Measurements from ENCODE around the gene HIVEP3. TPM values are rescaled to one million over a fixed set of nuclear protein-coding genes. Genes with fewer than 3 reads are reported as not detected.
"Not testable (repeated sequence)": the region's sequence is repeated elsewhere in the genome, so short reads cannot be mapped to it uniquely, and the experiment has no call there.

HIVEP3 gene
- total and polyA plus RNA-seq, 4 donors = 3.0 to 9.4 (median 7.8) TPM

DNA sequence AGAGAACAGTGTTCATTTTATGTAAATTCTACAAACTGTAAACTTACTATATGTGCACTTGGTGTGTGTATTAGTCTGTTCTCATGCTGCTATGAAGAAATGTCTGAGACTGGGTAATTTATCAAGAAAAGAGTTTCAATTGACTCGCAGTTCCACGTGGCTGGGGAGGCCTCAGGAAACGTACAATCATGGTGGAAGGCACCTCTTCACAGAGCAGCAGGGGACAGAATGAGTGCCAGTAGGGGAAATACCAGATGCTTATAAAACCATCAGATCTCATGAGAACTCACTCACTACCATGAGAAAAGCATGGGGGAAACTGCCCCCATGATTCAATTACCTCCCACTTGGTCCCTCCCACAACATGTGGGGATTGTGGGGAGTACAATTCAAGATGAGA is 32.8 kb upstream of the HIVEP3 start:
- not testable (repeated sequence) for H3K4me3 ChIP-seq (ENCODE audit: low read depth, low read length); DNase-seq (ENCODE audit: low read depth in 4 of 6, low spot score in 6 of 6); H3K9me3 ChIP-seq (ENCODE audit: control insufficient read depth, insufficient read depth, low read length); H3K36me3 ChIP-seq (ENCODE audit: control insufficient read depth, insufficient read depth, low read length); H3K27me3 ChIP-seq (ENCODE audit: control insufficient read depth, insufficient read depth, low read length); H3K27ac ChIP-seq (ENCODE audit: low read depth, low read length); H3K4me1 ChIP-seq (ENCODE audit: control insufficient read depth, insufficient read depth, low read length)
- WGBS (ENCODE audit: insufficient coverage) = 67% methylated on average over 3 of the region's 3 CpGs

DNA sequence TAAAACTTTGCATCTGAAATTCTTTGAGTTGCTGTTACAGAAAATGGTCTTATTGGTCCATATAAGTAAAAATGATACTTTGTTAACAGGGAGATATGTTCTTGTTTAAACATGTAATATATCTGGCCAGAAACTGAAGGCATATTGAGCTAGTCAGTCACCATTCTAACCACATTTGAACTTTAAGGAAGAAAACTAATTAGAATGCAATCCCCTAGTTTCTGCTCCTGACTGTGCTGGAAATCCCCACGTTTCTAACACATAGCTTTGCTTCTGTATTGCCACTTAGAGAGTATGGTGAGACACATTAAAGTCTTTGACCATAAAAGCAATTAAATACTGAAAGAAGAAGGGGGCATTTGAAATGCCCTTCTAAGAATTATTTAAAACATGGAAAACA is 32.1 kb upstream of the HIVEP3 start:
- Histone ChIP-seq H3K27ac (ENCODE audit: low read depth, low read length) (no peak overlapping the region), H3K27me3 (ENCODE audit: control insufficient read depth, insufficient read depth, low read length) (no peaks in the 10 kb centered on the region), H3K4me1 (ENCODE audit: control insufficient read depth, insufficient read depth, low read length) (peaks cover 4% of the 10 kb centered on the region), H3K9me3 (ENCODE audit: control insufficient read depth, insufficient read depth, low read length) (no peaks in the 10 kb centered on the region), H3K36me3 (ENCODE audit: control insufficient read depth, insufficient read depth, low read length) (no peaks in the 10 kb centered on the region), H3K4me3 (ENCODE audit: low read depth, low read length) (no peak overlapping the region)
- WGBS (ENCODE audit: insufficient coverage) = no CpG with 5 or more reads among the region's 1 CpG
- no peak for DNase-seq (ENCODE audit: low read depth in 4 of 6, low spot score in 6 of 6)

DNA sequence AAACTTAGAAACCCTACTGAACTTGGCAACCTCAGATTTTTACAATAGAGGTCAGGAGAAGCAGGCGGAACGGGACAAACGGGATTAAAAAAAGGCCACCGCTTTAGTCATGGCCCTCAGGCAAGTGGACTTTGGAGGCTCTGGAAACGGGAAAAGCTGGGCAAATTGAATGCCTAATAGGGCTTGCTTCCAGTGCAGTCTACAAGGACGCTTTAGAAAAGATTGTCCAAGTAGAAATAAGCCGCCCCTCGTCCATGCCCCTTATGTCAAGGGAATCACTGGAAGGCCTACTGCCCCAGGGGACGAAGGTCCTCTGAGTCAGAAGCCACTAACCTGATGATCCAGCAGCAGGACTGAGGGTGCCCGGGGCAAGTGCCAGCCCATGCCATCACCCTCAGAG is 27.2 kb upstream of the HIVEP3 start:
- not testable (repeated sequence) for H3K4me3 ChIP-seq (ENCODE audit: low read depth, low read length); H3K27ac ChIP-seq (ENCODE audit: low read depth, low read length); H3K36me3 ChIP-seq (ENCODE audit: control insufficient read depth, insufficient read depth, low read length); H3K4me1 ChIP-seq (ENCODE audit: control insufficient read depth, insufficient read depth, low read length); DNase-seq (ENCODE audit: low read depth in 4 of 6, low spot score in 6 of 6); H3K27me3 ChIP-seq (ENCODE audit: control insufficient read depth, insufficient read depth, low read length); H3K9me3 ChIP-seq (ENCODE audit: control insufficient read depth, insufficient read depth, low read length)
- 94% methylated on average over 10 of the region's 10 CpGs for WGBS (ENCODE audit: insufficient coverage)

DNA sequence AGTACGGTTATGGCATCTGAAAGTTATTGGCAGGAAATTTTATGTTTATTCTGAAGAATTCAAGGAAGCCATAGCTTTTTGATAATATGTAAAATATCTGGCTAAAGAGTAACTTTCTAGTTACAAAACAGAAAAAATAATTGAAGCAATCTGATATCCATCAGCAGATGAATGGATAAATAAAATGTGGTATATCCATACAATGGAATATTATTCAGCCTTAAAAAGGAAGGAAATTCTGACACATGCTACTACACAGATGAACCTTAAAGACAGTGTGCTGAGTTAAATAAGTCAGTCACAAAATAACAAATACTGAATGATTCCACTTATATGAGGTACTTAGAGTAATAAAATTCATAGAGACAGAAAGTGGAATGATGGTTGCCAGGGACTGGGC is 25.0 kb upstream of the HIVEP3 start:
- no peaks in the 10 kb centered on the region for H3K4me1 ChIP-seq (ENCODE audit: control insufficient read depth, insufficient read depth, low read length)
- no peaks in the 10 kb centered on the region for H3K27me3 ChIP-seq (ENCODE audit: control insufficient read depth, insufficient read depth, low read length)
- H3K4me3 ChIP-seq (ENCODE audit: low read depth, low read length) = no peak overlapping the region
- no peak overlapping the region for H3K27ac ChIP-seq (ENCODE audit: low read depth, low read length)
- no peaks in the 10 kb centered on the region for H3K36me3 ChIP-seq (ENCODE audit: control insufficient read depth, insufficient read depth, low read length)
- no peak for DNase-seq (ENCODE audit: low read depth in 4 of 6, low spot score in 6 of 6)
- H3K9me3 ChIP-seq (ENCODE audit: control insufficient read depth, insufficient read depth, low read length) = no peaks in the 10 kb centered on the region
- no CpG with 5 or more reads among the region's 1 CpG for WGBS (ENCODE audit: insufficient coverage)

DNA sequence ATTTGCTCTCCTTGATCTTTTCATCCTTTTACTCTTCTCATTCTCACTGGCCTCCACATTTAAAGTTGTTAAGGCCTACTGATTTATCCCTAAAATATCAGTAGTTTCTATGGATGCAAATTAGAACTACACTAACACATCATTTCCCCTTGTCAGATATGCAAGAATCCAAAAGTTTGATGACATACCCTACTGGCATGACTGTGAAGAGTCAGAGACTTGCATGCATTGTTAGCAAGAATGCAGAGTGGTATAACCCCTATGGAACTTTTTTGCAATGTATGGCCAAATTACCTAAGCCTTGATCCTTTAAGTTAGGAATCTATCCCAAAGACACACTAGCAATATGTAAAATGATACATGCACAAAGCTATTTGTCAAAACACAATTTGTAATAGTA is 23.6 kb upstream of the HIVEP3 start:
- H3K27ac ChIP-seq (ENCODE audit: low read depth, low read length) = no peak overlapping the region
- H3K27me3 ChIP-seq (ENCODE audit: control insufficient read depth, insufficient read depth, low read length) = no peaks in the 10 kb centered on the region
- H3K9me3 ChIP-seq (ENCODE audit: control insufficient read depth, insufficient read depth, low read length) = no peaks in the 10 kb centered on the region
- DNase-seq (ENCODE audit: low read depth in 4 of 6, low spot score in 6 of 6) = no peak
- H3K4me3 ChIP-seq (ENCODE audit: low read depth, low read length) = no peak overlapping the region
- no peaks in the 10 kb centered on the region for H3K4me1 ChIP-seq (ENCODE audit: control insufficient read depth, insufficient read depth, low read length)
- no peaks in the 10 kb centered on the region for H3K36me3 ChIP-seq (ENCODE audit: control insufficient read depth, insufficient read depth, low read length)

DNA sequence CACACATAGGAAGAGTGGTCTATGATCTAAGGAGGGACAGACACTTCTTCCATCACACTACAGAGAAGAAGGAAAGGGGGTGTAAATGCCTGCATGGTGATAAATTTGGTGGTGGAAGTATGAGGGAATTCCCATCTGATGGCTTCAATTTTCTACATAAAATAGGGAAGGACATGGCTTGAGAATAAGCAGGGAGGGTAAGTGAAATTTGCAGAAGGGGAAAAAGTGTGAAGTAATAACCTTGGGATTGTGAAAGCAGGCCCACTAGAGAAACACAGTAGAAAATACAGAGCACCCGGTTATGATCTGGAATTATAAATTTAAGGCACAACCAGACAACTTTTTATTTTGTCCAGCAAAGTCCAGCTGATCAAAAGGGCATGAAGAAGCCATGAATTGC is 22.7 kb upstream of the HIVEP3 start:
- H3K27ac ChIP-seq (ENCODE audit: low read depth, low read length) = no peak overlapping the region
- H3K9me3 ChIP-seq (ENCODE audit: control insufficient read depth, insufficient read depth, low read length) = no peaks in the 10 kb centered on the region
- H3K36me3 ChIP-seq (ENCODE audit: control insufficient read depth, insufficient read depth, low read length) = no peaks in the 10 kb centered on the region
- no peaks in the 10 kb centered on the region for H3K27me3 ChIP-seq (ENCODE audit: control insufficient read depth, insufficient read depth, low read length)
- DNase-seq (ENCODE audit: low read depth in 4 of 6, low spot score in 6 of 6) = no peak
- 100% methylated on average over 1 of the region's 1 CpG for WGBS (ENCODE audit: insufficient coverage)
- H3K4me3 ChIP-seq (ENCODE audit: low read depth, low read length) = no peak overlapping the region
- no peaks in the 10 kb centered on the region for H3K4me1 ChIP-seq (ENCODE audit: control insufficient read depth, insufficient read depth, low read length)

DNA sequence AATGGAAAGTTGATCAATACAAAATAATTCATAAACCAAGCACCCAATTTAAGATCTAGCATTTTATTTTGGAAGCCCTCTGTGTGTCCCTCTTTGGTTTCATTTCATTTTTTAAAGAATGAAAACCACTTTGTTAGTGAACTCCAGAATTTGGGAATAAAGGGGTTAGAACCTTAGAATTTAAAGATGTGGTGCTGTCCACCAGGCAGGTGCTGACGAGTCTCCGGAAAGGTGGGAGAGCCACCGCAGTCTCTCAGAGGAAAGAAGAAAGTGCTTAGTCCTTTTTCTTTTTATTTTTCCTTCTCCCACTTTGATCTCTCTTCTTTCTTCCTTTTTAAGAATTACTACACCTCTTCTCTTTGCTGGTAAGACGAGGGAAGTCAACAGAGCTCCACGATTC is 20.5 kb upstream of the HIVEP3 start:
- H3K36me3 ChIP-seq (ENCODE audit: control insufficient read depth, insufficient read depth, low read length) = no peaks in the 10 kb centered on the region
- no peak for DNase-seq (ENCODE audit: low read depth in 4 of 6, low spot score in 6 of 6)
- no peaks in the 10 kb centered on the region for H3K27me3 ChIP-seq (ENCODE audit: control insufficient read depth, insufficient read depth, low read length)
- 44% methylated on average over 2 of the region's 5 CpGs for WGBS (ENCODE audit: insufficient coverage)
- H3K4me1 ChIP-seq (ENCODE audit: control insufficient read depth, insufficient read depth, low read length) = no peaks in the 10 kb centered on the region
- no peak overlapping the region for H3K27ac ChIP-seq (ENCODE audit: low read depth, low read length)
- no peak overlapping the region for H3K4me3 ChIP-seq (ENCODE audit: low read depth, low read length)
- no peaks in the 10 kb centered on the region for H3K9me3 ChIP-seq (ENCODE audit: control insufficient read depth, insufficient read depth, low read length)

DNA sequence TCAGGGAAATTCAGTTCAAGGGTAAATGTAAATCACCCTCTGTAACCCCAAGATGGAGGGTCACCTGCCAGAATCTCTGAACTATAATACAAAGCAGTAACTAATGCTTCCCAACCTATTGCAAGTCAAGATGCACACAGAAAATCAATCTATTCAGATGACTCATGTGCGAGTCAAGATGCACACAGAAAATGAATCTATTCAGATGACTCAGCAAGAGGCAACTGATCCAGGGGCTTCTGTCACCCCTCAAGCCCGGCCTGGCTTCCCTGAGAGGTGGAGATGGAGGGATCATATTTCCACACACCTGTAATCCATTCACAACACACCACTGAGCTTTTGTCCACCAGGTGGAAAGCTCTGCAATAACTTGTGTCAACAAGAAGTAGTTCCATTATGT is 17.4 kb upstream of the HIVEP3 start:
- no peaks in the 10 kb centered on the region for H3K27me3 ChIP-seq (ENCODE audit: control insufficient read depth, insufficient read depth, low read length)
- no peak overlapping the region for H3K27ac ChIP-seq (ENCODE audit: low read depth, low read length)
- no peaks in the 10 kb centered on the region for H3K4me1 ChIP-seq (ENCODE audit: control insufficient read depth, insufficient read depth, low read length)
- H3K4me3 ChIP-seq (ENCODE audit: low read depth, low read length) = no peak overlapping the region
- DNase-seq (ENCODE audit: low read depth in 4 of 6, low spot score in 6 of 6) = no peak
- no peaks in the 10 kb centered on the region for H3K36me3 ChIP-seq (ENCODE audit: control insufficient read depth, insufficient read depth, low read length)
- H3K9me3 ChIP-seq (ENCODE audit: control insufficient read depth, insufficient read depth, low read length) = peaks cover 2% of the 10 kb centered on the region
- WGBS (ENCODE audit: insufficient coverage) = 83% methylated on average over 1 of the region's 2 CpGs

DNA sequence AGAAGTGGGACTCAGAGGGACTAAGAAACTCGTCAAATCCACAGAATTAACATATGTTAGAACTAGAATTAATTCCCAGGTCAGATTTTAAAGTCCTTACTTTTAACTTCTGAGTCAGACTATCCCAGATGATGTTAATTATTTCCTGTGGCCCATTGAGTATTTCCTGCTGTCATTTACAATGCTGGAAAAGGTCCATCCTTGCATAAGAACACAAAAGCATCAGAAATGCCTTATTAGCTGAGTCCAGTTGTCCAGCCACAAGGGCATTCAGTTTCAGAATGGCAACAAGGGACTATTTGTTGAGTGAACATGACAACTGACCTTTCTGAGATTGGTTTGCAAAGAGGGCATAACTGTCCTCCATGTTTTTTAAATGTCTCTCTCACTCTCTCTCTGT is 16.5 kb upstream of the HIVEP3 start:
- Histone ChIP-seq H3K4me3 (ENCODE audit: low read depth, low read length) (no peak overlapping the region), H3K27me3 (ENCODE audit: control insufficient read depth, insufficient read depth, low read length) (no peaks in the 10 kb centered on the region), H3K27ac (ENCODE audit: low read depth, low read length) (no peak overlapping the region), H3K9me3 (ENCODE audit: control insufficient read depth, insufficient read depth, low read length) (peaks cover 2% of the 10 kb centered on the region), H3K4me1 (ENCODE audit: control insufficient read depth, insufficient read depth, low read length) (no peaks in the 10 kb centered on the region), H3K36me3 (ENCODE audit: control insufficient read depth, insufficient read depth, low read length) (no peaks in the 10 kb centered on the region)
- WGBS (ENCODE audit: insufficient coverage) = 40% methylated on average over 1 of the region's 1 CpG
- no peak for DNase-seq (ENCODE audit: low read depth in 4 of 6, low spot score in 6 of 6)

DNA sequence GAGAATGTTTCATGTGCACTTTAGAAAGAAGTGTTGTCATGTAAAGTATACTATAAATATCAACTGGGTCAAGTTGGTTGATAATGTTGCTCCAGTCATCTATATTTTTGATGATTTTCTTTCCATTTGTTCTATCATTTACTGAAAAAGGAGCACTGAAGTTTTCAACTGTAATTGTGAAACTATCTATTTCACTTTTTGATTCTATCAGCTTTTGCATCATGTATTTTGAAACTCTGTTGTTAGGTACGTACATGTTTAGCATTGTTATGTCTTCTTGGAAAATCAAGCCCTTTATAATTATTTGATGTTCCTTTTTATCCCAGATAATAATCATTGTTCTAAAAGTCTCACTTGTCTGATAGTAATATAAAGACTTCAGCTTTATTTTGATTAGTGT is 14.4 kb upstream of the HIVEP3 start:
- Histone ChIP-seq H3K4me3 (ENCODE audit: low read depth, low read length) (no peak overlapping the region), H3K4me1 (ENCODE audit: control insufficient read depth, insufficient read depth, low read length) (no peaks in the 10 kb centered on the region), H3K27me3 (ENCODE audit: control insufficient read depth, insufficient read depth, low read length) (no peaks in the 10 kb centered on the region), H3K36me3 (ENCODE audit: control insufficient read depth, insufficient read depth, low read length) (no peaks in the 10 kb centered on the region), H3K9me3 (ENCODE audit: control insufficient read depth, insufficient read depth, low read length) (peaks cover 2% of the 10 kb centered on the region), H3K27ac (ENCODE audit: low read depth, low read length) (no peak overlapping the region)
- no CpG with 5 or more reads among the region's 1 CpG for WGBS (ENCODE audit: insufficient coverage)
- no peak for DNase-seq (ENCODE audit: low read depth in 4 of 6, low spot score in 6 of 6)

DNA sequence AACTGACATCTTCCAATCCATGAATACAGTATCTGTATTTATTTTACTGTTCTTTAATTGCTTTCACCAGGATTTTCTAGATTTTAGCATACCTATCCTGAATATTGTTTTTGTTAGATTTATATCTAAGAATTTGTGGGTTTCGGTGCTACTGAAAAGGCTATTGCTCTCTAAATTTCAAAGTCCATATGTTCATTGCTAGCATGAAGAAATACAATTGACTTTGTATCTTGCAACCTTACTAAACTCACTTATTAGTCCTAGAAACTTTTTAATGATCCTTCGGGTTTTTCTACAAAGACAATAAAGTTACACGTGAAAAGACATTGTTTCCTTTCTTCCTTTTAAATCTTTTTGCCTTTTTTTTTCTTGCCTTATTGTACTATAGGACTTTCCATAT is 12.9 kb upstream of the HIVEP3 start:
- WGBS (ENCODE audit: insufficient coverage) = no CpG with 5 or more reads among the region's 3 CpGs
- H3K9me3 ChIP-seq (ENCODE audit: control insufficient read depth, insufficient read depth, low read length) = peaks cover 2% of the 10 kb centered on the region
- DNase-seq (ENCODE audit: low read depth in 4 of 6, low spot score in 6 of 6) = no peak
- H3K4me3 ChIP-seq (ENCODE audit: low read depth, low read length) = no peak overlapping the region
- H3K36me3 ChIP-seq (ENCODE audit: control insufficient read depth, insufficient read depth, low read length) = no peaks in the 10 kb centered on the region
- no peaks in the 10 kb centered on the region for H3K27me3 ChIP-seq (ENCODE audit: control insufficient read depth, insufficient read depth, low read length)
- H3K4me1 ChIP-seq (ENCODE audit: control insufficient read depth, insufficient read depth, low read length) = no peaks in the 10 kb centered on the region
- no peak overlapping the region for H3K27ac ChIP-seq (ENCODE audit: low read depth, low read length)
